ENCODE results near the gene NR2C2.

The NR2C2 gene

DNA sequence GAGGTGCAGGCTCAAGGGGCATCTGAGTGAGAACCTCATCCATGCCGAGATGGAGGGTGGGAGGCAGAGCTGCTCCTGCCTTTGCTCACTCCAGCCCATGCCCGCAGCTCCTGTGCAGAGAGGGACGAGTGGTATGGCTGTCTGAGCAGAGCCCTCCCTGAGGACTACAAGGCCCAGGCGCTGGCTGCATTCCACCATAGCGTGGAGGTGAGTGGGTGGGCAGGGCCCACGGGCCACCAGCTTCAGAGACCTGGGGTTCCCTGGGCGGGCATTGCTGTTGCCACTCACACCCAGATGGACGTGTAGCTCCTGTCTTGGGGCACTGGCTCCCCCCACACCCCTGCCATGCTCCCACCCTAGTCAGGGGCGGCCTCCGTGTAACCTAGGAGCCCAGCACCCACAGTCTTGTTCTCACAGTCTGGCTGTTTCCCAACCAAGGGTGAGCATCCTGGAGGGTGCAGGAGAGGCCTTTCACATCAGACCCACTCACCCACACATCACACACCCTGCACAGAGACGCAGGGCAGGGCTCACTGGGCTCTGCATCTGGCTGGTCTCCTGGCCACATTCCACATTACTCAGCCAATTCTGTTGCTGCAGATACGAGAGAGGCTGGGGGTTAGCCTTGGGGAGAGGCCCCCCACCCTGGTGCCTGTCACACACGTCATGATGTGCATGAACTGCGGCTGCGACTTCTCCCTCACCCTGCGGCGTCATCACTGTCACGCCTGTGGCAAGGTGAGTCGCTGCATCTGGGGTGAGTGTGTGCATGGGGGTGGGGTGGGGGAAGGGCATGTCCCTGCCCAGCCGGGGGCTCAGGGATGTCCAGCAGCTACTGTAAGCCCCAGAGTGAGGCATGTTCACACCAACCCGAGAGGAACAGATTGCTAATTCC, 25.3 kb upstream of the NR2C2 start:
- no peak for DNase-seq (ENCODE audit: low spot score)

DNA sequence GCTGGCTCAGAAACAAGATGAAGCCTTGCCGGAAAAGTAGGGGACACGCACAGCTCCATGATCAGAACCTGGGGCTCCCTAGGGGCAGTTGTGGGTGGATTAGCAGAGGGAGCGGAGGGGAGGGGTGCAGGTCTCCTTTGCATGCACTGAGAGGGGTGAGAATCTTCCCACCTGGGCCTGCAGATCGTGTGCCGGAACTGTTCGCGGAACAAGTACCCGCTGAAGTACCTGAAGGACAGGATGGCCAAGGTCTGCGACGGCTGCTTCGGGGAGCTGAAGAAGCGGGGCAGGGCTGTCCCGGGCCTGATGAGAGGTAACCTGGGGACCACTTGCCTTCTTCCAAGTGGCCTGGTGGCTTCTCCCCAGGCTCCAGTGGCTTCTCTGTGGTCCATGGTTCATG, 24.5 kb upstream of the NR2C2 start:
- DNase-seq (ENCODE audit: low spot score): no peak

DNA sequence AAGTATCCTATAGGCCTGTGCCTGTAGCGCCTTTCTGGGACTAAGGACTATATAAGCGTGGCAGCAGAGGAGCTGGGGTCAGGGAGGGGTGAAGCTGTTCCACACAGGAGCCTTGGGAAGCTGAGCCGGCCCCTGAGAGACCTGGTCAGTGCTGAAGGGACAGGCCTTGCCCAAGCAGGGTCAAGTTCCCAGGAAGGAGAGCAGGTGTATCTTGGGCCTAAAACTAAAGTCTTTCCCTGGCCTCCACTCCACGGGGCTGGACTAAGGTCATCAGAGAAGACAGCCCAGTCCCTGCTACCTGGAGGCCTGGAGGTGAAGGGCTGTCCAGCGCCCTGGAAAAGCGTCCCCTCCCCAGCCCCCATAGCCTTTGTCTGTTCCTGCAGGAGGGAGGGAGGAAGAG, 23.9 kb upstream of the NR2C2 start:
- DNase-seq (ENCODE audit: low spot score): no peak

DNA sequence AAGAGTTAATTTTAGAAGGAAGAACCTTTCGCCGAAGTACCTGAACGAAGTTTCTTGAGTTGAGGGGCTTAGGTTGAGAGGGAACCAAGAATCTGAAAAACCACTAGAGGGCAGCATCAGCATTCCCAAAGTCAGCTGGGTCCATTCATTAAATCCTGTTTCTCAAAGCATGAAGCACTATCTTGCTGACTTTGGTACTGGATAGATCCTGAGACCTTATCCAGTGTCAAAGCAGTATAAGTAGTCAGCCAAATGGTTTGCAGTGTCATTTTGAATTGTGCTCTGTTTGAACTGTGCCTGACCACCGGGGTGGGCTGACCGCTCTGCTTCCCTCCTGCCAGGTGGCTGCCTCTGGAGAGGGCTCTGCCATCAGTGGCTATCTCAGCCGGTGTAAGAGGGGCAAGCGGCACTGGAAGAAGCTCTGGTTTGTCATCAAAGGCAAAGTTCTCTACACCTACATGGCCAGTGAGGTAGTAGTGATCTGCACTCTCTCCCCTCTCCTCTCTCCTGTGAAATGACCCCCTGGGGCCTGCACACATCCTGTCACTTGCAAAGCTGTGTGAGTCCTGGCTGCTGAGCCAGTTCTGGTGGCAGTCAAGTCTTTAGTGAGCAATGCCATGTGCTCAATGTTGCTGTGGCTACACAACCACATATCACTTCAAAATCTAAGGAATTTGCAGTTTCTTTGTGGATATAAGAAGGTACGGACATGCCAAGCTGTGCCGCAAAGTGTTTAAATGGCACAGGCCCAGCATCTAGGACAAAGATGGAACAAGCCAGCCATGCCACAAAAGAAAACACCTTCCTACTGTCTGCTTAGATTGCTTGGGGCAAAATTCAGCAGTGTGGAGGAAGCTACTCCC, 21.4 kb upstream of the NR2C2 start:
- peak; percentile 57 for DNase-seq (ENCODE audit: low spot score)

DNA sequence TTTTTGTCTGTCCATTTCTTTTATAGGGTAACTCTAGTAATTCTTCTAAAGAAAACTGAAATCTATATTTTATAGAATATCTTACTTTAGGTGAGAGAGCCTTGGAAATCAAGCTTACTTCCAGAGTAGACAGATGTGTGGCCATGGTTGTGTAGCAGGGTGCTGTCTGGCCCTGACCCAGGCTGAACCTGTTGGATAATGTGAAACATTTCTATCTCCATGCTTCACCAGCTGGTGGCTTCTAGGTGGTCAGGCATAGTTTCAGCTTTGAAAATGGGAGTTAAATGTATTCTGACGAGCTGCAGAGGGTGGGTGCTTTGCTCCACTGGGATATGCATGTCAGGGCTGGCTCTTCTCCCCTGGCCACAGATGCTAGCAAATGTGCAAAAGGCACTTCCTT, 20.8 kb upstream of the NR2C2 start:
- no peak for DNase-seq (ENCODE audit: low spot score)

DNA sequence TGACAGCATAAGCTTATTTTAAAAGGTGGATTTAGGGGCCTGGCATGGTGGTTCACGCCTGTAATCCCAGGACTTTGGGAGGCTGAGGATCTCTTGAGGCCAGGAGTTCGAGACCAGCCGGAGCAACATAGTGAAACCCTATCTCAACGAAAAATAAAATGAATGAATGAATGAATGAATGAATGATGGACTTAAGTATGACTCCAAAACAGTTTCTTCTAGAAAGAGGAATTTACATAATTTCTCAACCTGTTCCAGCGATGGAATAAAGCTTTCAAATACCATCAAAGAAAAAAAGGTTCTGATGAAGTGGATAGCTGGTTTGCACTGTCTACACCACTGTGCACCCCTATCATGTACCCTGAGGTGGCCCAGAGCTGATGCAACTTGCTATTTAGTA, 20.1 kb upstream of the NR2C2 start:
- no peak for DNase-seq (ENCODE audit: low spot score)

- no peak for DNase-seq (ENCODE audit: low spot score)
Measured at GRCh38 chr3:14929310-14930074, 17.9 kb upstream of the NR2C2 start.

GRCh38 chr3:14933820-14934425, 13.5 kb upstream of the NR2C2 start:
- DNase-seq (ENCODE audit: low spot score): no peak

DNA sequence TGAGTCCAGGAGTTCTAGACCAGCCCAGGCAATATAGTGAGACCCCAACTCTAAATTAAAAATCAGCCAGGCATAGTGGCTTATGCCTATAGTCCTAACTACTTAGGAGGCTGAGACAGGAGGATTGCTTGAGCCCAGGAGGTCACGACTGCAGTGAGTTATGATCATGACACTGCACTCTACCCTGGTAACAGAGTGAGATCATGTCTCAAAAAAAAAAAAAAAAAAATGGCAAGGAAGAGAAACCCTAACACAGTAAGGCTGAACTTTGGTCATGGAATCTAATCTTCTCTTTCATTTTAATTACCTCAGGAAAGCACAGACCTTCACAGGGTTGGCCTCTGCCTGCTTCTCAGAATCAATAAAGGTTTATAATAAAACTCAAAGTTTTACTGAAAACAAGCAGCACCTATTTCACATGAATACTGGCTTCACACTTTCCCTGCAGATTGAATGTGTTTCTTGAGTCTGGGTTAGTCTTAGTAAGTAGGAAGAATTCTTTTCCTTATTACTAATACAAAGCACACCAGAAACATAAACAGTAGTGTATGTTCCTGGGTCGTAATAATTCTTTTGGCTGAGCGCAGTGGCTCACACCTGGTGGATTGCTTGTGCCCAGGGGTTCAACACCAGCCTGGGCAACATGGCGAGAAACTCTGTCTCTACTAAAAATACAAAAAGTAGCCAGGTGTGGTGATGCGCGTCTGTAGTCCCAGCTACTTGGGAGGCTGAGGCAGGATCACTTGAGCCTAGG, 11.6 kb upstream of the NR2C2 start:
- DNase-seq (ENCODE audit: low spot score): no peak

- DNase-seq (ENCODE audit: low spot score): no peak
Measured at GRCh38 chr3:14938954-14939353, 8.4 kb upstream of the NR2C2 start.

- no peak for DNase-seq (ENCODE audit: low spot score)
Measured at GRCh38 chr3:14941871-14942270, 5.5 kb upstream of the NR2C2 start.

DNA sequence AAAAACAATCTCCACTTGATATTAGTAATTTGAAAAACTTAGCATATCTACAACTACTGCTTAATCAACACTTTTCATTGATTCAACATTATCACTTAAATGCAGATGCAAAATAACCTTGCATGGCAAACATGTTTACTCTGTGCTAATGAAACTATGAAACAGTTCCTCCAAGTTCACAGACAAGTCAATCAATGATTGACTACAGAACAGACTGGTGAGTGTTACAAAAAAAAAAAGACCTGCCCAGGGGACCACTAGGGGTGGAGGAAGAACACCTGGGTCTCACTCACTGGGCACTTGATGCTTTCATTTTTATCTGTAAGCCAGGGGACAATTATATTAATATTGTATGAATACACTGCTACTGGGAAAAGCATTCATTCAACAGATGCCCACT, 4.3 kb upstream of the NR2C2 start:
- no peak for DNase-seq (ENCODE audit: low spot score)

GRCh38 chr3:14946236-14946635, 1.1 kb upstream of the NR2C2 start:
- no peak for DNase-seq (ENCODE audit: low spot score)

- no peak for DNase-seq (ENCODE audit: low spot score)
Measured at GRCh38 chr3:14946739-14947099, 664 bp upstream of the NR2C2 start.

DNA sequence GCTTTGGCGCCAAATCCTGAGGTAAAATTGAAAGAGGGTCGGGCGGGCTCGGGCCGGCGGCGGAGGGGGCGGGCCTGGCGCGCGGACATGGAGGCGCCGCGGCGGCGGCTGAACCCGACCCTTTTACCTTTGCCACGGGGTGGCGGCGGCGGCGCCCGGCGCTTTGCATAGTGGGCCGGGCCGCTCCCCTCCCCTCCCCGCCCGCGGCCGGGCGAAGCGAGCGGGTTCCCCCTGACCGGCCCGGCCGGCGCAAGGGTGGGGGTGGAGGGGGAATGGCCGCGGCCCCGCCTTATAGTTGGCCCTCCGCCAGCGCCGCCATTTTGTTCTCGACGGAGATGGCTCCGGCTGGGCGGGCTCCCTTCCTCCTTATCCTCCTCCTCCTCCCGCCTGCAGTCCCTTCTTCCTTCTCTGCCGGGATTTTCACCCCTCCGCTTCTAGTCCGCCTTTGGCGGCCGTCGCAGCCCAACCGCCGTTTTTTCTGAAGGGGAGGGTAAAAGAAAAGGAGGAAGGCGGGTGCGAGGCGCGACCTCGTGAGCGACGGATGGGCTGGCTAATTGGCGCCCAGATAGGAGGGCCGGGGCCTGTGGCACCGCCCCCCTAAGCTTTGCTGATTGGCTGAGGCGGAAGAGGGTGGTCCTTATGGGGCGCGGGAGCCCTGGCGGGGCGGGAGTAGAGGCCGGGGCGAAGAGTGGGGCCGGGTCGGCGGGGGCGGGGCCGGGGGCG, 664 bp downstream of the NR2C2 start:
- peak; percentile 94 for DNase-seq (ENCODE audit: low spot score)

- no peak for DNase-seq (ENCODE audit: low spot score)
Measured at GRCh38 chr3:14948609-14949038, 1.2 kb downstream of the NR2C2 start.

DNA sequence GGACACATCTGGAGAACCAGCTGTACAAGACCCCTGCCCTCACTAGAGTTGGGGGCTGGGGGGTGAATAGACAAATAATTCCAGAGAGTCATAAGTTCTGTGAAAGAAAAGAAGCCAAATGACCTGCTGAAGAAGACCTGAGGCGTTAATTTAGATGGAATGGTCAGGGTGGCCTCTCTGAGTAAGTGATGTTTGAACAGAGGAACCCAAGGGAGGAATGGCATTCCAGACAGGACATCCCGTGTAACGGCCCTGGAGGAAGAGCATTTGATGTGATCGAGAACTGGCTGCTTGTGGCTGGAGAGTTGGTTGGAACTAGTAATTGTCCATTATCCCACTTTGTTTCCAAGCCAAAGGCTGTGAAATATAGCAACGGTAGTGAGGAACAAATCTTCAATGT, 1.7 kb downstream of the NR2C2 start:
- peak; percentile 43 for DNase-seq (ENCODE audit: low spot score)

DNA sequence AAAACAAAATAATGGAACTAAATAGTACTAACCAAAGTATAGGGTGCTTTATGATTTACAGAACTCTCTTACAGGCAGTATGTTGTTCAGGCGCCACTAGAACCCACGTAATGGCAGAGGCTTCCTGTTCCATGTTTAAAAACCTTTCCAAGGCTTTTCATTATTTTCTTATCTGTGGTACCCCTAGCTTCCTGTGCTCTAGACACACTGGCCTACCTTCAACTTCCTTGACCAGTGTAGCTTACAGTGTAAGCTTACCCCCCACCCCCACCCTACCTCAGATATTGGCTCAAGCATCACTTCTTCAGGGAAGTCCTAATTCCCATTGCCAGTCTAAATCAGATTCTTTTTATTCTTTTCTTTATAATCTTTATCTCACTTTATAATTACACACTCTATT, 2.9 kb downstream of the NR2C2 start:
- no peak for DNase-seq (ENCODE audit: low spot score)

DNA sequence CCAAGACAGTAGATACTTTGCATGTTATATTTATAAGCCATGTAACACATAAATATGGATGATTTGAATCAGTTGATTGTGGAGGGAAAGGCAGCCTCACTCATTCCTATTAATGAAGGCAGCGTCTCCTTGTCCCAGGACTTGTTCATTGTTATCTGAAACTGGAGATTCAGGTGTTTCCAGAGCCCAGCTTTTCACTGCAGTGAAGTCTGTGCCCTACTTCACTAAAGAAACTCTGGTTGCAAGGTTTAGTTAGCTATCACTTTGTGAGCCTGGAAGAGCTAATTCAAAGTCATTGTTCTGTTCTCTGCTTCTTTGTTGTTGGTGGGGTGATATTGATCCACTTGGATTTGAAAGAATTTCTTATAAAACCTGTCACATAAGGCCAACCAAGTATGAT, 9.8 kb downstream of the NR2C2 start:
- no peak for DNase-seq (ENCODE audit: low spot score)

DNA sequence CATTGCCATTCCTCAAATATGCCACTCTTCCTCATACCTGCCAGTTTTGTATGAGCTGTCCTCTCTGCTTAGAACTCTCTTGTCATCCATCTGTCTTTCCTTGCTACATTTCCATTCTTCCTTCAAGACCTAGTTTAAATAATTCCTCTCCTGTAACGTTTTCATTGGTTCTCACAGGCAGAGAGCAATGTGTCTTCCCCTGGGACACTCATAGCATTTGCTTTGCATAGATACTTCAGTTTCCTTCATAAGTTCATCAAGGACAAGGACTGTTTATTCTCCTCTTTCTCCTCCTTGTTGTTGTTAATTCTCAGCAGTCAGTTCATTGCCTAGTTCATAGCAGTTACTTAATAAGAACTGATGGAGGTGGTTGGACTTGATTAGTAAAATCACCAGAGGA, 10.5 kb downstream of the NR2C2 start:
- DNase-seq (ENCODE audit: low spot score): no peak
